Neural crest cell (in vitro differentiated cells): Measurements from ENCODE around the gene LRRC3C. TPM values are rescaled to one million over a fixed set of nuclear protein-coding genes. Genes with fewer than 3 reads are reported as not detected.
A peak's percentile ranks its signal among the peaks of the same experiment; 100 is the strongest.

Experiments used
- DNase-seq: peaks from one replicate; pipeline ENCODE4 v3.0.0; 2021; ENCODE audit warnings: low read depth, mixed read lengths, low spot score
- H3K27ac Mint-ChIP-seq: one replicate; pipeline ENCODE4 v1.8.0; 2021; ENCODE audit warnings: mild to moderate bottlenecking, mixed read lengths; ENCODE audit not compliant: unreplicated experiment
- H3K27me3 Mint-ChIP-seq: 2 replicates; pipeline ENCODE4 v1.8.0; 2021; ENCODE audit warnings: low read depth, mild to moderate bottlenecking, mixed read lengths
- H3K36me3 Mint-ChIP-seq: 2 replicates; pipeline ENCODE4 v1.8.0; 2021; ENCODE audit warnings: low read depth, mild to moderate bottlenecking, mixed read lengths
- H3K4me1 Mint-ChIP-seq: 2 replicates; pipeline ENCODE4 v1.8.0; 2021; ENCODE audit warnings: mixed read lengths
- H3K4me3 Mint-ChIP-seq: one replicate; pipeline ENCODE4 v1.8.0; 2021; ENCODE audit warnings: mild to moderate bottlenecking, mixed read lengths
- H3K9me3 Mint-ChIP-seq: 2 replicates; pipeline ENCODE4 v1.8.0; 2021; ENCODE audit warnings: mixed read lengths
- total RNA-seq: library from RNA; stranded (reverse); gene quantifications from 2 replicates; pipeline ENCODE4 v1.2.1, GENCODE V29; 2021
- TF ChIP-seq, protein P1 (sequence below): fragments of 200-600 bp; sonication (generic); conservative IDR thresholded peaks from 2 replicates; pipeline ENCODE4 v1.5.0; 2021; ENCODE audit warnings: antibody characterized with exemption, mild to moderate bottlenecking

LRRC3C gene
- total RNA-seq, 1 donor from 2014 or later = not detected

DNA sequence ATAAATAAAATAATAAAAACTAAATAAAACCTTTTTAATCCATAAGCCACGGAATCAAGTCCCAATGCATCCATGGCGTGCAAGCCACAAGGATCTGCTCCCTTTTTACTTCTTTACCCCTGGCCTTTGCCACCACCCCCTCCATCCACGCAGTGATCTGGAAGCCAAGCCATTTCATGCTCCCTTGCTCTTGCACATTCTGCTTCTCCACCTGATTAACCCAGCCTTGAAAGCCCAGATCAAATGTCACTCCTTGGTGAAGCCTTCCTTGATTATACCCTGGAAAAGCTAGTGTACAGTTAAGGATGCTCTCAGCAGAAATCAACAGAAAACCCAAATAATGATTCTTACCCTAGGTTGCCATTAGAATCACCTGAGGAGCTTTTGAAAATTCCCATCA, 9.9 kb downstream of the LRRC3C start:
- DNase-seq = no peak
- Mint-ChIP-seq H3K36me3 (no peaks in the 10 kb centered on the region), H3K4me1 (peaks cover 17% of the 10 kb centered on the region), H3K9me3 (no peaks in the 10 kb centered on the region), H3K27me3 (peaks cover 2% of the 10 kb centered on the region), H3K27ac (no peak overlapping the region), H3K4me3 (no peak overlapping the region)
- TF ChIP-seq, protein P1, sequence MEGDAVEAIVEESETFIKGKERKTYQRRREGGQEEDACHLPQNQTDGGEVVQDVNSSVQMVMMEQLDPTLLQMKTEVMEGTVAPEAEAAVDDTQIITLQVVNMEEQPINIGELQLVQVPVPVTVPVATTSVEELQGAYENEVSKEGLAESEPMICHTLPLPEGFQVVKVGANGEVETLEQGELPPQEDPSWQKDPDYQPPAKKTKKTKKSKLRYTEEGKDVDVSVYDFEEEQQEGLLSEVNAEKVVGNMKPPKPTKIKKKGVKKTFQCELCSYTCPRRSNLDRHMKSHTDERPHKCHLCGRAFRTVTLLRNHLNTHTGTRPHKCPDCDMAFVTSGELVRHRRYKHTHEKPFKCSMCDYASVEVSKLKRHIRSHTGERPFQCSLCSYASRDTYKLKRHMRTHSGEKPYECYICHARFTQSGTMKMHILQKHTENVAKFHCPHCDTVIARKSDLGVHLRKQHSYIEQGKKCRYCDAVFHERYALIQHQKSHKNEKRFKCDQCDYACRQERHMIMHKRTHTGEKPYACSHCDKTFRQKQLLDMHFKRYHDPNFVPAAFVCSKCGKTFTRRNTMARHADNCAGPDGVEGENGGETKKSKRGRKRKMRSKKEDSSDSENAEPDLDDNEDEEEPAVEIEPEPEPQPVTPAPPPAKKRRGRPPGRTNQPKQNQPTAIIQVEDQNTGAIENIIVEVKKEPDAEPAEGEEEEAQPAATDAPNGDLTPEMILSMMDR = no peak

DNA sequence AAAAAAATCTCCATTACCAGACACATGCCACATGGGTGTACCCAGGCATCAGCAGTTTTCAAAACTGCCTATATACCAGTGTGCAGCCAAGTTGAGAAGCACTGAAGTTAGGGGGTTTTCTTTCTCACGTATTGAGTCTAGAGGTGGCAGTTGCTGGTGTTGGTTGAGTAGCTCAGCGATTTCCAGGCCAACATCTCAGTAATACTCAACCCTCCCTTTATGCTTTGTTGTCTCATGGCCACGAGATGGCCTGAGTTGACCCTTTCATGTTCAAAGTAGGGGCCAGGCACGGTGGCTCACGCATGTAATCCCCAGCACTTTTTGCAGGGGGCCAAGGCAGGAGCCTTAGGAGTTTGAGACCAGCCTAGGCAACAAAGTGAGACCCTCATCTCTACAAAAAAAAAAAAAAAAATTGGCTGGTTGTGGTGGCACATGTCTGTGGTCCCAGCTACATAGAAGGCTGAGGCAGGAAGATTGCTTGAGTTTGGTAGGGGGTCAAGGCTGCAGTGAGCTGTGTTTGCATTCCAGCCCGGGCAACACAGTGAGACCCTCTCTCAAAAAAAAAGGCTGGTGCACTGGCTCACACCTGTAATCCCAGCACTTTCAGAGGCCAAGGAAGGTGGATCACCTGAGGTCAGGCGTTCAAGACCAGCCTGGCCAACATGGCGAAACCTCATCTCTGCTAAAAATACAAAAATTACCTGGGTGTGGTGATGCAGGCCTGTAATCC, 10.8 kb downstream of the LRRC3C start:
- H3K4me1 Mint-ChIP-seq = peaks cover 11% of the 10 kb centered on the region
- TF ChIP-seq, protein P1 = no peak
- H3K9me3 Mint-ChIP-seq = no peaks in the 10 kb centered on the region
- no peak for DNase-seq
- H3K27me3 Mint-ChIP-seq = peaks cover 4% of the 10 kb centered on the region
- H3K4me3 Mint-ChIP-seq = no peak overlapping the region
- no peaks in the 10 kb centered on the region for H3K36me3 Mint-ChIP-seq
- H3K27ac Mint-ChIP-seq = no peak overlapping the region

DNA sequence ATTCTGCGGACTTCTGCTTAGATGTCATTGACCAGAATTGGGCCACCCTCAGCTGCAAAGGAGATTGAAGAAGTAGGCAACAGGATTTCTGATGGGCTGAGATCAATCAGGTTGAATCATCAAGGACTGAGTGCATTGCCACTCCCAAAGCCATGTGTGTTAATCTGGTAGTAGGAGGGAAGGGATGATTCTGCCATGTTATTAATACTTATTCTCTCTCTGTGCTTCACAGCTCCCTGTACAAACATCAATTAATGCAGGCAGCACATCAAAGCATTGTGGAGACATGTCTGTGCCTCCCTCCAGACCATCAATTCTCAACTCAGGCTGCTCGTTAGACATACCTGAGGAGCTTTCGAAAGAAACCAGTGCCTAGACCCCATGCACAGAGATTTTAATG, 11.6 kb downstream of the LRRC3C start:
- no peaks in the 10 kb centered on the region for H3K9me3 Mint-ChIP-seq
- H3K36me3 Mint-ChIP-seq = no peaks in the 10 kb centered on the region
- H3K27me3 Mint-ChIP-seq = peaks cover 4% of the 10 kb centered on the region
- DNase-seq = no peak
- H3K4me3 Mint-ChIP-seq = no peak overlapping the region
- TF ChIP-seq, protein P1 = no peak
- peaks cover 11% of the 10 kb centered on the region for H3K4me1 Mint-ChIP-seq
- no peak overlapping the region for H3K27ac Mint-ChIP-seq

DNA sequence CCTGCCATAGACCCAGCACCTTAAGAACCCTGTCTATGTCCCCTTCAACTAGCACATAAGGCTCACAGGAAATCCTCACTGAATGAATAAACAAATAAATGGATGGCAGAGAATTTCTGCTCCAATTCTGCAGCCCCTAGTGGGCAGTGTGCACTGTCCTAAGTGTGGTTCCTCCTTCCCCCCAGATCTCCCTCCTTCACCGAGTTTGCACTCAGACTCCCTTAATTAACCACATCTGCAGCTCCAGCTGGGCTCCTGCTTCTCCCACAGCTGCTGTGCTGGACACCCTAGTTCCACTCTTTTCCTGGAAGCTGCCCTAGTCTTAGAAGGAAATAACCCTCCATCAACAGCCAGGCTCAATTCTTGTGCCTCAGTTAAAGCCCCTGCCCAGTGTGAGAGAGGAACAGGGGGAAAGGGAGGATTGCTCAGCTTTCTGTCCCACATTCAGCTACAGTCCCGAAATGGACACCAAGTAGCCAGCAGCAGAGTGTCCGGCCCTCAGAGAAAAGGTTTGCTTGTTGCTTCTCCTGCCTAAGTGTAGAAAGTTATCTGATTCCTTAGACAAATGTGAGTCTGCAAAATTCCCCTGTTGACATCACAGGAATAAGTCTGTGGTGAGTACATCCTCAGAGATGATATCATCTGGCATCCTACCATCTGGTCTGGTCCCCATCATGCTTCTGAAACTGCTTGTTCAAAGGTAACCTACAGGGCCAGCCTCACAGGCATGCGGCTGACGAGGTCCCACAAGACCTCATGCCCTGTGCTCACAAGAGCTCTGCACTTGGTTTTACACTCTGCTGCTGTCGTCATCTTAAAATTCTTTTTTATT, 12.3 kb downstream of the LRRC3C start:
- H3K9me3 Mint-ChIP-seq = no peaks in the 10 kb centered on the region

DNA sequence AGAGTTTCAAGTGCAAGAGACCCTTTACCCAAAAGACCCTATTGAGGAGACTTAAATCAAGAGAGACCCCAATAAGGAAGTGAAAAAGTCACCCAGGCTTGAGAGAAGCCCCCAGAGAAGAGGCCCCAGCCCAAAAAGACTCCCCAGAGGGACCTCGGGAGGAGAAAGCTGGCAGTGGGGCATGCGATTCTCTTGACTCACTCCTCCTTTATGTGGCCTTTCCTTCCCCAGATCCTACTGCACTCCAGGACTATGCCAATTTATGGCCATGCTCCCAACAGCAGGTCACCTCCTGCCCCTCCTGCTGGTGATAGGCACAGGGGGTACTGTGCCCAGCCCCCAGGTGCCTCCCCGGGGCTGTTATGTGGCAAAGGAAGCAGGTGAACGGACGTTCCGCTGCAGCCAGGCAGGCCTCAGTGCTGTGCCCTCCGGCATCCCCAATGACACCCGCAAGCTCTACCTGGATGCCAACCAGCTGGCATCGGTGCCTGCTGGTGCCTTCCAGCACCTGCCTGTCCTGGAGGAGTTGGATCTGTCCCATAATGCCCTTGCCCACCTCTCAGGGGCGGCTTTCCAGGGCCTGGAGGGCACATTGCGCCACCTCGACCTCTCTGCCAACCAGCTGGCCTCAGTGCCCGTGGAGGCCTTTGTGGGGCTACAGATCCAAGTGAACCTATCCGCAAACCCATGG, 16.3 kb downstream of the LRRC3C start:
- Mint-ChIP-seq H3K4me1 (peaks cover 24% of the 10 kb centered on the region), H3K36me3 (no peaks in the 10 kb centered on the region), H3K27ac (peak overlapping the region; percentile 50), H3K4me3 (no peak overlapping the region), H3K9me3 (no peaks in the 10 kb centered on the region), H3K27me3 (peaks cover 4% of the 10 kb centered on the region)
- TF ChIP-seq, protein P1 = no peak
- no peak for DNase-seq

More for the DNA sequence above, 12.3 kb downstream of the LRRC3C start:
- TF ChIP-seq, protein P1 = peak; percentile 48
- Mint-ChIP-seq H3K27ac (no peak overlapping the region), H3K4me3 (no peak overlapping the region), H3K27me3 (peaks cover 4% of the 10 kb centered on the region), H3K4me1 (peaks cover 11% of the 10 kb centered on the region), H3K36me3 (no peaks in the 10 kb centered on the region)
- DNase-seq = no peak
